ENCODE measurements around the gene FTCD.

FTCD gene

DNA sequence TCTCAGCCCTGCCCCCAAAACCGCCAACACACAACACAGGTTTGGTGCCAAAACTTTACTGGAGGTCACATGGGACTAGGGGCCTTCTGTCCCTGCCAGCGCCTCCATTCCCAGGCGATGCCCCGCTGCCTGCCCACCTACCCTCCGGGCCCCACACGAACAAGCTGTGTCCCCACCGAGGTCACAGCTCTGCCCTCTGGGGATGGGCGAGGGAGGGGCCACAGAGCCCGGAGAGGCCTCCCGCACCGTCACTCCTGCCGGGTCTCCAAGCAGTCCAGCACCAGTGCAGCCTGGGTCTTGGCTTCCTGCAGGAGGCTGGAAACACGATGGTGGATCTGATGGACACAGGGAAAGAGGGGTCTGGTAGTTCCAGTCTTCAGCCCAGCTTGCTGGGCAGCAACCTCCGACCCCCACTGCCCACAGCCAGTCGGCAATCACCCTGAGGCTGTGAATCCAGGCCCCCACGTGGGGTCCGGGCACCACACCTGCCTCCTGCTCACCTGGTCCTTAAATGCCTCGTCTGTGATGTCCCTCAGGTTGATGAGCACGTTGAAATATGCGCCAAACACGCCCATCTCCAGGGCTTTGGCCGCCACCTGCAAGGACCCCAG, 18.5 kb downstream of the FTCD start:
- DNase-seq, result no peak

DNA sequence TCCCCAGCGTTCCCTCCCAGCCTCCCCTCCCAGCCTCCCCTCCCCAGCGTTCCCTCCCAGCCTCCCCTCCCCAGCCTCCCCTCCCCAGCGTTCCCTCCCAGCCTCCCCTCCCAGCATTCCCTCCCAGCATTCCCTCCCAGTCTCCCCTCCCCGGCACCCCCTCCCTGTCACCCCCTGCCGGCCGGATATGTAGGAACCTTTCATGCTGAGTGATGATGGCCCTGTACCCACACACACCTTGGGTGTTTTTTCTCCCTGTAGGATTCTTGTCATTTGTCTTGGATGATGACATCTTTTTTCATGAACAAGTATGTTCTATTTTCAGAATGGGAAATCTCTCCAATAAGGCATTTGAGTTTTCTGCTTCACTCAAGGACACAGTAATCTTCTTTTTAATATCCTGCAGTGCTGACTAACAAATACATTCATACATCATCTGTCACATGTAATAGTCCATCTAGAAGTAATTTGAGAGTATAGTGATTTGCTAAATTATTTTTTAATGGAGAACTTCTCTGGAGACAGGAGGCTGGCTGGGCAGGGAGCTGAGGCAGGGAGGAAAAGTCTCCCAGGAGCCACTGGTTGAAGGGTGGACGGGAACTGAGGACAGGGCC, 19.5 kb downstream of the FTCD start:
- no peak for DNase-seq

DNA sequence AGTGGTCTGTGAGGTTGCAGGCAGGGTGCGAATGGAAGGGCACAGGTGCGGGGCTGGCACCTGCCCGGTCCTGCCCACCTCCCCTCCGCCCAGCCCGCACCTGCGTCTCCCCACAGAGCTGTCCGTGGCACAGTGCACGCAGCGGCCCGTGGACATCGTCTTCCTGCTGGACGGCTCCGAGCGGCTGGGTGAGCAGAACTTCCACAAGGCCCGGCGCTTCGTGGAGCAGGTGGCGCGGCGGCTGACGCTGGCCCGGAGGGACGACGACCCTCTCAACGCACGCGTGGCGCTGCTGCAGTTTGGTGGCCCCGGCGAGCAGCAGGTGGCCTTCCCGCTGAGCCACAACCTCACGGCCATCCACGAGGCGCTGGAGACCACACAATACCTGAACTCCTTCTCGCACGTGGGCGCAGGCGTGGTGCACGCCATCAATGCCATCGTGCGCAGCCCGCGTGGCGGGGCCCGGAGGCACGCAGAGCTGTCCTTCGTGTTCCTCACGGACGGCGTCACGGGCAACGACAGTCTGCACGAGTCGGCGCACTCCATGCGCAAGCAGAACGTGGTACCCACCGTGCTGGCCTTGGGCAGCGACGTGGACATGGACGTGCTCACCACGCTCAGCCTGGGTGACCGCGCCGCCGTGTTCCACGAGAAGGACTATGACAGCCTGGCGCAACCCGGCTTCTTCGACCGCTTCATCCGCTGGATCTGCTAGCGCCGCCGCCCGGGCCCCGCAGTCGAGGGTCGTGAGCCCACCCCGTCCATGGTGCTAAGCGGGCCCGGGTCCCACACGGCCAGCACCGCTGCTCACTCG, 23.3 kb downstream of the FTCD start:
- DNase-seq, result no peak

DNA sequence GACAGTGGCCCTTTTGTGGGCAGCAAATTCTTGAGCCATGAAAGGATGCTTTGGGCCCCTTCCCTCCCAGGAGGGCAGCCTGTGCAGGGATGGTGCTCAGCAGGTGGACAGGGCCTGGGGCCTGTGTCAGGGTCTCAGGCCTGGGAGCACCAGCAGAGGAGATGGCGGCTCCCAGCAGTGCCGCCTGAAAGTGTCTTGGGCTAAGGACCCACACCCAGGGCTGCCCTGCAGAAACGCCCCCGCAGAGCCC, 23.9 kb downstream of the FTCD start:
- no peak for DNase-seq

DNA sequence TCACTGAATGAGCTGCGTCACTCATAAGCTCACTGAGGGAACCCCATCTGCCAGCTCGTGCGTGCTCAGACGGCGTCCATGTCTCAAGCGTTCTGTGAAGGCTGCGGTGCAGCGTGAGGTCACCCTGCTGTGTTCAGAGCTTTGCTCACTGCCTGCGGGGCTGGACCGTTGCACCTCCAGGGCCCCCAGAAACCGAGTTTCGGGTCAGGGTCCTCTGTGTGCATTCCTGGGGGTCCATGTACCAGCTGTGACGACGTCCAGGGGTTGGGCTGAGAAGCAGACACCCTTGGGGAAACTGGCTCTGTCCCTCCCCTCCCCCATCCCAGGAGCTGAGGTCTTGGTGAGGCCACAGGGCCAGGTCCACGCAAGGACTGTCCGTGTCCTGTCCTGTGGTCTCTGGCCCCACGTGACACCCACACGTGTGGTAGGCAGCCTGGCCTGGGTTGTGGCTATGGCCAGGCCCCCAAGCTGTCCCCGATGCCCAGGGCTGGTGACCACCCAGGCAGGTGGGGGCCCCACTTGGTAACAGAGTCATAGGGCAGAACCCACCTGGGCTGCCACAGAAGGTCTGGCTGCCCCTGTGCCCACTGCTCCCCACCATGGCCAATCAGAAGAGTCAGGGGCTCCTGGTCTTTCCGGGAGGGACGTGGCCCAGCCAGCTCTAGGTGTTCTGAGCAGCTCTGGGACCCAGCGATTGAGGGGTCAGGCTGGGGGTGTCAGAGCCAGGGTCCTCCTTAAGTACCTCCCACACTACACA, 24.4 kb downstream of the FTCD start:
- DNase-seq, result no peak

DNA sequence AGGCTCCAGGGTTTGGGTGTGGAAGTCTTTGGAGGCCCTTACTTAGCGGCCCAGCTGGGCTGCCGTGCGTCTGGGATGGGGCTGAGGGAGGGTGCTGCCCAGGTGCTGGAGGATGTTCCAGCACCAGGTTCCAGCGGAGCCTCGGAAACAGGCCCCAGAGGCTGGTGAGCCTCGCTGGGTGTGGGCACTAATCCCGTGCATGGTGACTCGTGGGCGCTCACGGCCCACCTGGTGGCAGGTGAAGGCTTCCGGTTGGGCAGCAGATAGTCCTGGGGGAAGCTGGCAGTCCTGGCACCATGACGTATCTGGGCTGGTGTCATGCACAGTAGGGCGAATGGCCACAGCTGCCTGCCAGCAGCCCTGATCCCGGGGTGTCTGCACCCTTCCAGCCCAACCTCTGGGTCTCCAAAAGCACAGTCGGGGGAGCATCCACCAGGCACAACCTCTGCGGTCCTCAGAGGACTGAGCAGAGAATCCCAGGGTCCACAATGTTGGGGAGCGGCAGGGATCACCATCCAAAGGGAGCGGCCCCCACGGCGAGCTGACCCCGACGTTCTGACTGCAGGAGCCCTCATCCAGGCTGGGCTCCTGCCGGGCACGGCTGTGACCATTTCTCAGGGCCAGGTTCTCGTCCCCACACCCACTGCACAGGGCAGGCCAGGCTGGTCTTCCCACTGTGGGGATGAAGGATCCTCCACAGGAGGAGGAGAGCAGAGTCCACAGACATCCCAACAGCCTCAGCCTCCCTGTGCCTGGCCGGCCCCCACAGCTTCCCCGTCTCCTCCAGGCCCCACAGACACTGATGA, 25.3 kb downstream of the FTCD start:
- no peak for DNase-seq

DNA sequence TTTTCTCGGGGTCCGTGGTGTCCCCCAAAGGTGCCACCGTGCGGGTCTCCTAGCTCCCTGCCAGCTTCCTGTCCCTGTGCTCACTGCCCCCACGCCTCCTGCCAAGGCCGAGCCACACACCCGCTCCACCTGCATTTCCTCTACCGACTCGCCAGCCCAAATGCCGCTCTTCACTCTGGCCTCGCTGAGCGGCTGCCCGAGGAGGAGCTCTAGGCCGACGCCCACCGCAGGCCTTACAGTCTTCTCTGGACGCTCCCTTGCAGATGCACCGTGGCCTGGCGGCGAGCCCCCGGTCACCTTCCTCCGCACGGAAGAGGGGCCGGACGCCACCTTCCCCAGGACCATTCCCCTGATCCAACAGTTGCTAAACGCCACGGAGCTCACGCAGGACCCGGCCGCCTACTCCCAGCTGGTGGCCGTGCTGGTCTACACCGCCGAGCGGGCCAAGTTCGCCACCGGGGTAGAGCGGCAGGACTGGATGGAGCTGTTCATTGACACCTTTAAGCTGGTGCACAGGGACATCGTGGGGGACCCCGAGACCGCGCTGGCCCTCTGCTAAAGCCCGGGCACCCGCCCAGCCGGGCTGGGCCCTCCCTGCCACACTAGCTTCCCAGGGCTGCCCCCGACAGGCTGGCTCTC, 26.3 kb downstream of the FTCD start:
- DNase-seq, result no peak

DNA sequence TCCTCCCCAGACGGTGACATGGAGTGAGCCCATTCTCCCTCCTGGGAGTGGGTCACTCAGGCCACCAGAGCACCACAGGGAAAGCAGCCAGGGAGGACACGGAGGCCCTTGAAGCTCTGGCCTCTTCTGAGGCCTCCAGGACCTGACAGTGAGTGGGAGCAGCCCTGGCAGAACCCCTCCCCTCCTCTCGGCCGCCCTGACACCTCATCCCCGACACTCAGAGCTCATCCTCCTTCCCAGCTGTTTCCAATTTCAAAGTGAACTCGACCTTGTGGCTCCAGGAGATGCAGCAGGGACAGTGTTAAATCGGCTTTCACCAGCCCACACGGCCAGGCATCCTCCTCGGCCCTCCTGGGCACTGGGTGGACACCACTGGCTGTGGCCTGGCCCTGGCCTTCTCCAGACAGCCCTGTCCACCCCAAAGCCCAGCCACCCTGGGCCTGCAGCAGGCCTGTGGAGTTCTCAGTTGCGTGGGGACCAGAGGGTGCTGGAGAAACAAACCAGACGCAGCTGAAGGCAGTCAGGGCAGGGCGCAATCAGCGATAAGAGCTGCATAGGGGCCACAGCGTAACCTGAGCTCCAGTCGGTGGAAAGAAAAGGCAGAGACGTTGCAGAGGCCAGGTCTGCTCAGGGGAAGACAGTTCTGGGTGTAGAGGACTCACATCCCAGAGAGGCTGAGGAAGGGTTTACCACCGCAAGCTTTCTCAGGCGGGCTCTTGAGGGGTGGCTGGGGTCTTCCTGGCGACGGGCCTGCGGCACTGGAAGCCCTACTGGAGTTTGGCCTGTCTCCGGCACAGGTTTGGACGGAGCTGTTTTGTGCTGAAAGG, 27.1 kb downstream of the FTCD start:
- DNase-seq, result no peak

DNA sequence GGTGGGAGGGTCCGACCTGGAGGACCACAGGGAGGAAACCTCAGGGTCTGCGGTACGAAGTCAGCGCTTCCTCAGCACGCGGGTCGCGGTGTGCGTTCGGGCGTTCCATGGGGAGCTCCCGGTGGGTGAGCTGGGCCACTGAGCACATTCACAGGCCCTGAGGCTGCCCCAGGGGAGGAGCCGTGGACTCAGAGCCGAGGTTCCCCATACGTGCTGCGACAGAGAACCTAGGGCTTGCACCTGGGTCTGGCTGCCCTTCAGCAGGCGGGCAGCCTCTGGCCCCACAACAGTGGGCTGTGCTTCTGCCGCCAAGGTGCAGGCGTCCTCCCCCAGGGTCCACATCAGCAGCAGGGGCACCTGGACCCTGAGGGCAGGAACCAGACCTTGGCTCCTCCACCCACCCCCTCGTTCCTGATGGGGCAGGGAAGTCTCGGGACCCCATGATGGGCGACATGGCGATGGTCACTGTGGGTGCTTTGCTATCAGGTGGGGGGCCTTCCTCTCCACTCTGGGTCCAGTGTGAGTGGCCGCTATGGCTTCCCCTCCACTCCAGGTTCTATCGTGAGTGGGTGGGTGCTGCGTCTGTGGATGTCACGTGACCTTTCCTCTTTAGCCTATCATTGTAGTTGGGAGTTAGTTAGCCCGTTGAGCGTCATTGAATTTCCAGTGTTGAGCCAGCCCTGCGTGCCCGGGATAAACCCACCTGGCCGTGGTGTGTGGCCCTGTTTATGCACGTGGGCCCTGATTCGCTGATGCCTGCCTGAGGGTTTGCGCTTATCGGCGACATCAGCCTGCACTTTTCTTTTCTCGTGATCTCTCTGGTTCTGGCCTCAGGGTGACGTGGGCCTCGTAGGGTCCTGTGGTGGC, 27.9 kb downstream of the FTCD start:
- no peak for DNase-seq

DNA sequence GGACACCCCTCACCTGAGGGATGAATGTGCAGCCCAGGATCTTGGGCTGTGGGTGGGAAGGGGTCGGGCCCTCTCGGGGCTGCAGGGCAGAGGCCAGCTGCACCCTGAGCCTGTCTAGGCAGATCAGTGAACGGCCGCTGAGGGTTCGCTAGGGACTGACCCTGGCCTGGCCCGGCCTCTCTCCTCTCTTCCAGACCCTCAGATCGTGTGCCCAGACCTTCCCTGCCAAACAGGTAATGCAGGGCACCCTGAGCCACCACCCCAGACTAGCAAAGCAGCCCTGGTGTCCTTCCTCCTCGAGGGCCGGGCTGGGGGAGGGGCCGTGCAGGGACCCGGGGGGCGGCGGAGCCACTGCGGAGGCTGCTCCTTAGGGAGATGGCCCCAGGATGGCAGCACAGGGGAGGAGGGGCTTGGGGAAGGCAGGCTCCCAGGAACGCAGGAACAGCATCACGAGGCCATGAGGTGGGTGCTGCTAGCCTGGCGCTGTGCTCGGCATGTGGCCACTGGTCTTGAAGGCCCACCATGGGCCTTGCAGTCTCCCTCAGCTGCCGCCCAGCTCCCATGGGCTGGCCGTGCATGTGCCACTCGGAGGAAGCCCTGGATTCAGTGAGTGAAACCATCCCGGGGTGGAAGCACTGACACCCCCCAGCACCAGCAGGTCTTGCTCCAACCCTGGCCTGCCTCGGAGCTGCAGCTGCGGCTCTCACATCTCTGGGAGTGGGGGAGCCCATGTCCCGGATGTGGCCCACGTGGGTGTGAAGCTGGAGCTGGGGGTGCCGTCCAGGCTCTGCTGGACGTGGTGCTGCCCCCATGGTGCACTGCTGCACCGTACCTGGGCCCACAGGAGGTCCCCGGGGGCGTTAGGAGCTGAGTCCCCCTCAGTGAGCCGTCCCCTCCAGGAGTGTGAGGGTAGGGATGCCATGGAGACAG, 28.8 kb downstream of the FTCD start:
- no peak for DNase-seq

DNA sequence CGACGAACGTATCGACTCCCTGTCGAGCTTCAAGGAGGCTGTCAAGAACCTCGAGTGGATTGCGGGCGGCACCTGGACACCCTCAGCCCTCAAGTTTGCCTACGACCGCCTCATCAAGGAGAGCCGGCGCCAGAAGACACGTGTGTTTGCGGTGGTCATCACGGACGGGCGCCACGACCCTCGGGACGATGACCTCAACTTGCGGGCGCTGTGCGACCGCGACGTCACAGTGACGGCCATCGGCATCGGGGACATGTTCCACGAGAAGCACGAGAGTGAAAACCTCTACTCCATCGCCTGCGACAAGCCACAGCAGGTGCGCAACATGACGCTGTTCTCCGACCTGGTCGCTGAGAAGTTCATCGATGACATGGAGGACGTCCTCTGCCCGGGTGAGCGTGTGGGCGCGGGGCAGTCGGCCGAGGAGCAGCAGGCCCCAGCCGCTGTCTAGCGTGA, 29.5 kb downstream of the FTCD start:
- DNase-seq, result no peak

DNA sequence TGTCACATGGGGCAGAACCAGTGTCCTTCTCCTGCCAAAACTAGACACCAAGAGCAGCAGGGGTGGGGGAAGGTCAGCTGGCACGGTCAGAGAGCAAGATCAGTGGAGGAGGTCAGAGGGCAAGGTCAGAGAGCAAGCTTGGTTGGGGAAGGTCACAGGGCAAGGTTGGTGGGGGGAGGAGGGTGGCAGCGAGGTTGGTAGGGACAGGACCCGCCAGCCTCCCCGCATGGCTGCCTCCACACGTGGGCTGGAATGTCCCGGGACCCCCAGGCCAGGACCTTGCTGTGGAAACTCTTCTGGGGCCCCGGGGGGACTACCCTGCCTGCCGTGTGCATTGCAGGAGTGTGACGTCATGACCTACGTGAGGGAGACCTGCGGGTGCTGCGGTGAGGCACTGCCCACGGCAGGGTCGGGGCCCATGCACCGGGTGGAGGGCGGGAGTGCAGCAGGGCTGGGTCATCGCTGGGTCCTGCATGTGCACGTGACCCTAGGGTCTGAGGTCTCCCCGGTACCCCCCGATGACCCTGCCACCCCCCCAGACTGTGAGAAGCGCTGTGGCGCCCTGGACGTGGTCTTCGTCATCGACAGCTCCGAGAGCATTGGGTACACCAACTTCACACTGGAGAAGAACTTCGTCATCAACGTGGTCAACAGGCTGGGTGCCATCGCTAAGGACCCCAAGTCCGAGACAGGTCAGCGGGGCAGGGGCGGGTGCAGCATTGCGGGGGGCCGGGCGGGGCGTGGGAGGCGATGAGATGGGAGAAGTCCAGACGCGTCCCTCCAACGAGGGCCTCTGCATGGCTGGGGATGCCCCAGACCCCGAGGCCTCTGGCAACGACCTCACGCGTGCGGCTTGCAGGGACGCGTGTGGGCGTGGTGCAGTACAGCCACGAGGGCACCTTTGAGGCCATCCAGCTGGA, 30.2 kb downstream of the FTCD start:
- no peak for DNase-seq

DNA sequence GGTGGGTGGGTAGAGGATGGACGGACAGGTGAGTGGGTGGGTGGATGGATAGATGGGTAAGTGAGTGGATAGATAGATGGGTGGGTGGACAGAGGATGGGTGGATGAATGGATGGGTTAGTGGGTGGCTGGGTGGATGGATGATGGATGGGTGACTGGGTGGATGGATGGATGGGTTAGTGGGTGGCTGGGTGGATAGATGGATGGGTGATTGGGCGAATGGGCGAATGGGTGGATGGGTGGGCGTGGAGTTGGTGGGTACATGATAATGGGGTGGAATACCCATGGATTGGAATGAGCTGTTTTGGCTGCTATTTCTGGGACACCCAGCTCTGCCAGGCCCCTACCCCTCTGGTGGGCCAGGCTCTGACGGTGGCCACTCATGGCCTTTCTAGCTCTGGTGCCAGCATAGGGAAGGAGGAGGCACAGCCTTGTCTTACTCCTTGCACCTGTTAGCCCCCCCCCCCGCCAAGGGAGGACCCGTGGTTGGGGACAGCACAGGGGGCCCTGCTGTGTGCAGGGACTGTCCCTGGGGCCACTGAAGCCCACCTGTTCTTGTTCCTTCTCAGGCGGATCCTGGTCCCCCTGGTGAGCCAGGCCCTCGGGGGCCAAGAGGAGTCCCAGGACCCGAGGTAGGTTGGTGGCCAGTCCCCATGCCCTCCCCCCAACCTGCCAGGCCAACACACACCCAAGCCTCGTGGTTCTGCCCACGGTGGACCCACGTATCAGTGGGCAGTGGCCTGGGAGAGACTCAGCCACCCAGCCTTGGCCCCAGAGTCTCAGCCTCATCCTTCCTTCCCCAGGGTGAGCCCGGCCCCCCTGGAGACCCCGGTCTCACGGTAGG, 31.1 kb downstream of the FTCD start:
- DNase-seq, result no peak

DNA sequence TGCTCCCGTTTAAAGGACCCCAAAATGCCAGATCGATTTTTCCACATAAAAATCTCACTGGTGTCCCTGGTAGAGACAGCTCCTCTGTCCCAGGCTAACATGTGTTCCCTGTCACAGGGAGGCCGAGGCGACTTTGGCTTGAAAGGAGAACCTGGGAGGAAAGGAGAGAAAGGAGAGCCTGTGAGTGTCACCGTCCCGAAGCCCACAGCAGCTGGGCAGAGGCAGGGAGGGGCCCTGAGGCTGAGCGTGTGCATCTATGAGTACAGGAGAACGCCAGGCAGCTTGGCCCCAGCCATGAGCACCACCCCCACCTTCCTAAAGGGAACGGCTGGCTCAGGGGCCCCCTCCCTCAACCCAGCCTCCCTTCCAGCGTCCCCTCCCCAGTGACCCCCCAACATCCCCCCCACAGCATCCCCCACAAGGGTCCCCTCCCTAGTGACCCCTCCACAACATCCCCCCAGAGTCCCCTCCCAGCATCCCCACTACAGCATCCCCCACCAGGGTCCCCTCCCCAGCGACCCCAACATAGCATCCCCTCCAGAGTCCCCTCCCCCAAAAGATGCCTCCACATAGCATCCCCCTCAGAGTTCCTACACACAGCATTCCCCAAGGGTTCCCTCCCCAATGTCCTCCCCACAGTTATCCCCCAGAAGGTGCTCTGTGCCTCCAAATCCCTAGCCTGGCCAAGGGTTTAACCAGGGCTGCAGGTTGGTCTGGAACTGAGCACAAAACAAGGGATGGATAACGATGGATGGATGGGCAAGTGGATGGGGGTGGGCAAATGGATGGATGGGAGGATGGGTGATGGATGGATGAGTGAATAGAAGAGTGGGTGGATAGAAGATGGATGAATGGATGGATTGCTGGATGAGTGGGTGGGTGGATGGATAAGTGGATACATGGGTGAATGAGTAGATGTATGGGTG, 32.4 kb downstream of the FTCD start:
- DNase-seq, result no peak

DNA sequence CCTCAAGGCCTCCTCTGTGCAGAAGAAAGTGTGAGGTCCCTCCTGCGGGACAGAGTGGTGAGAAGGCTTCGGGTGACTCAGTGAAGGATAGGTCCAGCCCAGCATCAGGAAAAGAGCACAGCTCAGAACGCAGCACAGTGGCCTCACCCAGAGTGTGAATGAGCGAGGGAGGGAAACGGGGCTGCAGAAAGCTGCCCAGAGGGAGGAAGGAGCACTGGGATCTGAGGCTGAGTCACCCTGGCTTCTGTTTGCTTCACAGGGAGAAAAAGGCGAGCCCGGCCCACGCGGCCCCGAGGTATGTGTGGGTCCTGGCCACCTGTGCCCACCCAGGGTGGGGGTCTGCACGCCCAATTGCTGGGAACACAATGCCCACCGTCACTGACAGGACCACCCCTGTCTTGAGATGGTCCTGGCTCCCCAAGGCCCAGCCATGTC, 33.1 kb downstream of the FTCD start:
- no peak for DNase-seq
